A549 (cell line): ENCODE results near the gene WWC1. TPM values are rescaled to one million over a fixed set of nuclear protein-coding genes. Genes with fewer than 3 reads are reported as not detected.

Experiments
- ATAC-seq, 2 experiments: fragments of 200-7000 bp in 1 of 2; fragments of >200 bp in 1 of 2; cut with Nextera tagmentation in 1 of 2; cut with Tn5 transposase in 1 of 2; 3 replicates each; pipeline versions ENCODE4 v1.8.0 to v1.9.1; 2018 to 2020; ENCODE audit warnings: mild to moderate bottlenecking in 1 of 2, moderate library complexity in 1 of 2
- CTCF ChIA-PET: fragments of 300-600 bp; sonication (Branson Sonifier 250); formaldehyde crosslinking; extraction: SDS; loops from one replicate; lab custom pipeline; 2021; ENCODE audit warnings: antibody characterized with exemption, inconsistent platforms; lab: Yijun Ruan, JAX
- POLR2A ChIA-PET: fragments of 350-600 bp; formaldehyde crosslinking; extraction: SDS; loops from one replicate; lab custom pipeline; 2021; ENCODE audit warnings: antibody characterized with exemption, inconsistent platforms; lab: Yijun Ruan, JAX
- DNase-seq, 2 experiments: peaks; one replicate each; pipeline versions ENCODE4 v3.0.0 to v3.0.0-alpha.2; 2011 to 2016; ENCODE audit warnings: low read depth in 1 of 2, low spot score in 1 of 2
- FAIRE-seq: peaks from 2 replicates; lab custom pipeline; 2011; peaks lifted over from hg19 to GRCh38; lab: Jason Lieb, UNC
- H3K27ac ChIP-seq, 2 experiments: fragments of >200 bp; sonication (Bioruptor Twin); formaldehyde crosslinking; 3 replicates each; pipeline ENCODE4 v1.5.1; 2016 to 2017
- H3K4me1 ChIP-seq: fragments of >200 bp; sonication (Bioruptor Twin); formaldehyde crosslinking; 3 replicates; pipeline ENCODE4 v1.6.1; 2016
- H3K4me2 ChIP-seq: fragments of >200 bp; sonication (Bioruptor Twin); formaldehyde crosslinking; 3 replicates; pipeline ENCODE4 v1.6.1; 2016
- H3K4me3 ChIP-seq: fragments of >200 bp; sonication (Bioruptor Twin); formaldehyde crosslinking; 3 replicates; pipeline ENCODE4 v1.5.1; 2016
- H3K9me3 ChIP-seq: fragments of >200 bp; sonication (Bioruptor Twin); formaldehyde crosslinking; 3 replicates; pipeline ENCODE4 v1.6.1; 2016
- CBX2 ChIP-seq: fragments of 200-600 bp; sonication (generic); IDR thresholded peaks from 2 replicates; pipeline ENCODE4 v1.6.1; 2016; ENCODE audit warnings: low read depth, mild to moderate bottlenecking, borderline replicate concordance
- CBX8 ChIP-seq: fragments of 200-600 bp; sonication (generic); IDR thresholded peaks from 2 replicates; pipeline ENCODE4 v1.6.1; 2016
- CHD4 ChIP-seq: fragments of 200-600 bp; sonication (generic); IDR thresholded peaks from 2 replicates; pipeline ENCODE4 v1.6.1; 2016; ENCODE audit warnings: antibody characterized with exemption, mild to moderate bottlenecking, borderline replicate concordance
- EP300 ChIP-seq, 2 experiments: fragments of >200 bp; sonication (Bioruptor Twin); formaldehyde crosslinking; IDR thresholded peaks; 2 replicates in 1 of 2; 3 replicates in 1 of 2; pipeline ENCODE4 v1.6.1; 2016 to 2017
- ESRRA ChIP-seq: fragments of 150-350 bp; IDR thresholded peaks from 2 replicates; pipeline ENCODE4 v1.6.1; 2014; ENCODE audit warnings: mild to moderate bottlenecking, low read length, borderline replicate concordance
- FOXS1 ChIP-seq: fragments of 250-450 bp; sonication (Bioruptor Pico); IDR thresholded peaks from 2 replicates; pipeline ENCODE4 v1.5.0; 2020; ENCODE audit warnings: mild to moderate bottlenecking, moderate library complexity
- JUNB ChIP-seq: fragments of >200 bp; sonication (Bioruptor Twin); formaldehyde crosslinking; IDR thresholded peaks from 2 replicates; pipeline ENCODE4 v1.6.1; 2016
- KDM5A ChIP-seq: fragments of 200-600 bp; sonication (generic); IDR thresholded peaks from 2 replicates; pipeline ENCODE4 v1.6.1; 2016; ENCODE audit warnings: antibody characterized with exemption, mild to moderate bottlenecking
- MYC ChIP-seq: IDR thresholded peaks from 2 replicates; pipeline ENCODE4 v1.6.1; 2012; ENCODE audit warnings: mild to moderate bottlenecking, inconsistent platforms, low read length, improper control_type of control experiment, borderline replicate concordance
- RAD21 ChIP-seq, 2 experiments: fragments of >200 bp in 1 of 2; sonication (Bioruptor Twin) in 1 of 2; formaldehyde crosslinking in 1 of 2; IDR thresholded peaks in 1 of 2; conservative IDR thresholded peaks in 1 of 2; 2 replicates in 1 of 2; 3 replicates in 1 of 2; pipeline ENCODE4 v1.6.1; 2012 to 2018; ENCODE audit warnings: inconsistent platforms in 1 of 2
- RARB ChIP-seq: fragments of 250-450 bp; sonication (Bioruptor Pico); IDR thresholded peaks from 2 replicates; pipeline ENCODE4 v1.8.0; 2021; ENCODE audit warnings: mild to moderate bottlenecking, moderate library complexity
- RCOR1 ChIP-seq: fragments of 150-350 bp; IDR thresholded peaks from 2 replicates; pipeline ENCODE4 v1.6.1; 2014; ENCODE audit warnings: antibody characterized with exemption, low read length, low read depth
- TFCP2L1 ChIP-seq: fragments of 250-450 bp; sonication (Bioruptor Pico); IDR thresholded peaks from 2 replicates; pipeline ENCODE4 v1.5.0; 2021; ENCODE audit warnings: mild to moderate bottlenecking
- ZFP36 ChIP-seq: fragments of 450-650 bp; IDR thresholded peaks from 2 replicates; pipeline ENCODE4 v1.6.1; 2014; ENCODE audit warnings: borderline replicate concordance; ENCODE audit not compliant: partially characterized antibody
- ZSCAN20 ChIP-seq: fragments of 250-450 bp; sonication (Bioruptor Pico); IDR thresholded peaks from 2 replicates; pipeline ENCODE4 v1.8.0; 2022; ENCODE audit warnings: mild to moderate bottlenecking, moderate library complexity
- WGBS: methylation state at CpG from one replicate; pipeline ENCODE4 v1.1.6; 2017; ENCODE audit errors: missing lambda C conversion rate; 5-methylcytosine and 5-hydroxymethylcytosine counted together
- polyA plus RNA-seq, 4 experiments: library from polyadenylated mRNA; depleted of rRNA in 3 of 4; stranded (reverse); fragments of >200 nt; fragmentation: RNase III in 1 of 4; extraction: RNeasy Plus Mini Kit Qiagen cat#74134 plus additional on column Dnase treatment in 1 of 4; gene quantifications; 2 replicates in 3 of 4; 3 replicates in 1 of 4; pipeline ENCODE4 v1.2.3, GENCODE V29; 2011 to 2017
- TF ChIP-seq, protein P1 (sequence below): fragments of >200 bp; sonication (Bioruptor Twin); formaldehyde crosslinking; IDR thresholded peaks from 3 replicates; pipeline ENCODE4 v1.5.1; 2016
- TF ChIP-seq, protein P2 (sequence below): IDR thresholded peaks from 2 replicates; pipeline ENCODE4 v1.6.1; 2012; ENCODE audit warnings: low read depth, borderline replicate concordance
- TF ChIP-seq, protein P3 (sequence below): fragments of 250-450 bp; sonication (Bioruptor Pico); IDR thresholded peaks from 2 replicates; pipeline ENCODE4 v1.5.0; 2020; ENCODE audit warnings: low read depth, mild to moderate bottlenecking, moderate library complexity
- TF ChIP-seq, protein P4 (sequence below): fragments of >200 bp; sonication (Bioruptor Twin); formaldehyde crosslinking; IDR thresholded peaks from 3 replicates; pipeline ENCODE4 v1.6.1; 2016

WWC1 gene
- polyA plus RNA-seq, 2 of the 4 experiments (the other 2 are of a cell fraction) = 88.5 to 98.1 TPM

DNA sequence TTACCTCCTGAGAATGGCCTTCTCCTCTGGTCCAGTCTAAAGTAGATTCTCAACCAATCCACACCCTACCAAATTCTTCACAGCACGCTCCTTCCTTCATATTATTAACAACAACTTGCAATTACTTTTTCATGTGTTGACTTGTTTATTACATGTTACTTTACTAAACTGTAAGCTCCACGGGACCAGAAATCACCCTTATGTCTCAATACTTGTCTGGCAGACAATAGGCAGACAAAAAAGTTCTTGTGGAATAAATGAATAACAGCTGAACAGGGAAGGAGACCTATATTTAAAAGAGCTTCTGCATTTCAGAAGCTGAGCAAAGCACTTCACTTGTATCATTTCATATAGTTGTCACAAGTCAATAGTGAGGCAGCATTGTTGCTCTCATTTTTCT lies 5.7 kb upstream of the WWC1 start:
- Histone ChIP-seq H3K4me2 (no peak overlapping the region), H3K4me3 (no peak overlapping the region), H3K4me1 (peaks cover 32% of the 10 kb centered on the region), H3K27ac (peak overlapping the region in 1 of 2 experiments; percentile 18; a peak in 1 of 6 replicates), H3K9me3 (0 out of 3 replicates have a peak, but pooled peaks cover 11% of the 10 kb centered on the region)
- TF ChIP-seq CBX2 = no peak
- no peak for TF ChIP-seq KDM5A
- no peak for TF ChIP-seq CBX8
- TF ChIP-seq ZSCAN20 (CRISPR knock-in tag) = no peak
- no peak for TF ChIP-seq EP300 (IDR thresholded peaks at IDR 0.05)
- no peak for TF ChIP-seq MYC
- TF ChIP-seq RCOR1 = no peak
- TF ChIP-seq RARB = no peak
- TF ChIP-seq, protein P1, sequence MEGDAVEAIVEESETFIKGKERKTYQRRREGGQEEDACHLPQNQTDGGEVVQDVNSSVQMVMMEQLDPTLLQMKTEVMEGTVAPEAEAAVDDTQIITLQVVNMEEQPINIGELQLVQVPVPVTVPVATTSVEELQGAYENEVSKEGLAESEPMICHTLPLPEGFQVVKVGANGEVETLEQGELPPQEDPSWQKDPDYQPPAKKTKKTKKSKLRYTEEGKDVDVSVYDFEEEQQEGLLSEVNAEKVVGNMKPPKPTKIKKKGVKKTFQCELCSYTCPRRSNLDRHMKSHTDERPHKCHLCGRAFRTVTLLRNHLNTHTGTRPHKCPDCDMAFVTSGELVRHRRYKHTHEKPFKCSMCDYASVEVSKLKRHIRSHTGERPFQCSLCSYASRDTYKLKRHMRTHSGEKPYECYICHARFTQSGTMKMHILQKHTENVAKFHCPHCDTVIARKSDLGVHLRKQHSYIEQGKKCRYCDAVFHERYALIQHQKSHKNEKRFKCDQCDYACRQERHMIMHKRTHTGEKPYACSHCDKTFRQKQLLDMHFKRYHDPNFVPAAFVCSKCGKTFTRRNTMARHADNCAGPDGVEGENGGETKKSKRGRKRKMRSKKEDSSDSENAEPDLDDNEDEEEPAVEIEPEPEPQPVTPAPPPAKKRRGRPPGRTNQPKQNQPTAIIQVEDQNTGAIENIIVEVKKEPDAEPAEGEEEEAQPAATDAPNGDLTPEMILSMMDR = no peak
- TF ChIP-seq, protein P2, sequence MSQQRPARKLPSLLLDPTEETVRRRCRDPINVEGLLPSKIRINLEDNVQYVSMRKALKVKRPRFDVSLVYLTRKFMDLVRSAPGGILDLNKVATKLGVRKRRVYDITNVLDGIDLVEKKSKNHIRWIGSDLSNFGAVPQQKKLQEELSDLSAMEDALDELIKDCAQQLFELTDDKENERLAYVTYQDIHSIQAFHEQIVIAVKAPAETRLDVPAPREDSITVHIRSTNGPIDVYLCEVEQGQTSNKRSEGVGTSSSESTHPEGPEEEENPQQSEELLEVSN = no peak
- TF ChIP-seq ESRRA = no peak
- DNase-seq (no peak), ATAC-seq (no peak), FAIRE-seq (peak; percentile 39)
- 82% methylated on average over 2 of the region's 2 CpGs for WGBS
- ChIA-PET CTCF (interaction anchor here (1.1 to 4.3 kb wide), 3 partner anchors 9 to 42 kb away, joined by 3 to 17 read pairs (median 5); no protein-coding TSS in a partner anchor), POLR2A (no interaction called here)

DNA sequence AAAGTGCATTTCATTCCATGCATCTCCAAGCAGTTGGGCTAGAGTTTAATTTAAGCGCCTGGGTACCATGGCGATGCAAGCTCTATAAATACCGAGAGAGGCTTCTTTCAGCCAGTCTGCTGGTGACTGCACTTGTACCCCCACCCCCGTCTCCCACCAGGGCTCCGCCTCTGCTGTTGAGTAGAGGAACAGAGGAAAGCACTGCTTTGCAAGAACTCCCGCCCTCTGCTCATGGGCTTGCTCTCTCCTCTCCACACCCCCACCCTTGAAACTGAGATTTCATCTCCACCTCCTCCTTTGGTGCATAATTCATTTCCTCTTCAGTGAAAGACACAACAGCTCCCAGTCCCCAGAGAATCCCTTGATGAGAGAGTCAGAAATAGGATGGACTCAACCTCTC lies 5.1 kb upstream of the WWC1 start:
- WGBS = 95% methylated on average over 6 of the region's 6 CpGs
- CTCF ChIA-PET = interaction anchor here (1.1 to 4.3 kb wide), 2 partner anchors 17 to 41 kb away, joined by 3 to 17 read pairs; no protein-coding TSS in a partner anchor
- DNase-seq (no peak), ATAC-seq (no peak), FAIRE-seq (no peak)
- H3K4me1 ChIP-seq = peaks cover 36% of the 10 kb centered on the region
- H3K4me3 ChIP-seq = no peak overlapping the region
- H3K27ac ChIP-seq = peak overlapping the region in 1 of 2 experiments; percentile 34; a peak in 2 of 6 replicates
- H3K4me2 ChIP-seq = no peak overlapping the region
- TF ChIP-seq RARB = no peak
- no peak for TF ChIP-seq CHD4
- TF ChIP-seq TFCP2L1 (CRISPR knock-in tag) = no peak
- no peak for TF ChIP-seq FOXS1 (CRISPR knock-in tag)
- no peak for TF ChIP-seq ZFP36
- no peak for TF ChIP-seq JUNB
- TF ChIP-seq RCOR1 = no peak
- TF ChIP-seq, protein P3, sequence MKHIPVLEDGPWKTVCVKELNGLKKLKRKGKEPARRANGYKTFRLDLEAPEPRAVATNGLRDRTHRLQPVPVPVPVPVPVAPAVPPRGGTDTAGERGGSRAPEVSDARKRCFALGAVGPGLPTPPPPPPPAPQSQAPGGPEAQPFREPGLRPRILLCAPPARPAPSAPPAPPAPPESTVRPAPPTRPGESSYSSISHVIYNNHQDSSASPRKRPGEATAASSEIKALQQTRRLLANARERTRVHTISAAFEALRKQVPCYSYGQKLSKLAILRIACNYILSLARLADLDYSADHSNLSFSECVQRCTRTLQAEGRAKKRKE (CRISPR knock-in tag) = no peak
- TF ChIP-seq RAD21 (conservative IDR thresholded peaks at IDR 0.05 in 1 of 2, IDR thresholded peaks at IDR 0.05 in 1 of 2) = no peak
- TF ChIP-seq, protein P4, sequence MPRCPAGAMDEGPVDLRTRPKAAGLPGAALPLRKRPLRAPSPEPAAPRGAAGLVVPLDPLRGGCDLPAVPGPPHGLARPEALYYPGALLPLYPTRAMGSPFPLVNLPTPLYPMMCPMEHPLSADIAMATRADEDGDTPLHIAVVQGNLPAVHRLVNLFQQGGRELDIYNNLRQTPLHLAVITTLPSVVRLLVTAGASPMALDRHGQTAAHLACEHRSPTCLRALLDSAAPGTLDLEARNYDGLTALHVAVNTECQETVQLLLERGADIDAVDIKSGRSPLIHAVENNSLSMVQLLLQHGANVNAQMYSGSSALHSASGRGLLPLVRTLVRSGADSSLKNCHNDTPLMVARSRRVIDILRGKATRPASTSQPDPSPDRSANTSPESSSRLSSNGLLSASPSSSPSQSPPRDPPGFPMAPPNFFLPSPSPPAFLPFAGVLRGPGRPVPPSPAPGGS = no peak
- POLR2A ChIA-PET = no interaction called here
- 0 out of 3 replicates have a peak, but pooled peaks cover 11% of the 10 kb centered on the region for H3K9me3 ChIP-seq
